ENCODE measurements around the gene MYO7B.
A peak's percentile ranks its signal among the peaks of the same experiment; 100 is the strongest.

The MYO7B gene

DNA sequence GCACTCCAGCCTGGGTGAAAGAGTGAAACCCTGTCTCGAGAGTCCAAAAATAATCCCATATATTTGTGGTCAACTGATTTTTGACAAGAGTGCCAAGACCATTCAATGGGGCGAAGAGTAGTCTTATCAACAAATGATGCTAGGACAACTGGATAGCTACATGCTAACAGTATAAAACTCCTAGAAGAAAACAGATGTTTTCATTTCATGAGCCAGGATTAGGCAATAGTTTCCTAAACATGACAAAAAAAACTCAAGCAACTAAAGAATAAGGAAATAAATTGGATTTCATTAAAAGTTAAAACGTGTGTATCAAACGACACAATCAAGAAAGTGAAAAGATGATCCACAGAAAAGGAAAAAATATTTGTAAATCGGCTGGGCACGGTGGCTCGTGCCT, 133.6 kb downstream of the MYO7B start:
- Histone ChIP-seq H3K4me1 (ENCODE audit: control insufficient read depth, insufficient read depth, low read length) (peaks cover 60% of the 10 kb centered on the region), H3K4me3 (ENCODE audit: low read length in 2 of 2) (no peak overlapping the region), H3K9me3 (ENCODE audit: control insufficient read depth in 2 of 2, low read length in 2 of 2) (no peaks in the 10 kb centered on the region), H3K27me3 (ENCODE audit: control insufficient read depth in 1 of 2, insufficient read depth in 2 of 2, low read length in 2 of 2) (no peaks in the 10 kb centered on the region), H3K36me3 (ENCODE audit: control insufficient read depth in 2 of 2, insufficient read depth in 2 of 2, low read length in 2 of 2) (peaks cover 3 to 4% of the 10 kb centered on the region in 2 donors), H3K9ac (ENCODE audit: low read length in 2 of 2) (no peak overlapping the region), H3K27ac (ENCODE audit: low read length) (peak overlapping the region; percentile 33)

DNA sequence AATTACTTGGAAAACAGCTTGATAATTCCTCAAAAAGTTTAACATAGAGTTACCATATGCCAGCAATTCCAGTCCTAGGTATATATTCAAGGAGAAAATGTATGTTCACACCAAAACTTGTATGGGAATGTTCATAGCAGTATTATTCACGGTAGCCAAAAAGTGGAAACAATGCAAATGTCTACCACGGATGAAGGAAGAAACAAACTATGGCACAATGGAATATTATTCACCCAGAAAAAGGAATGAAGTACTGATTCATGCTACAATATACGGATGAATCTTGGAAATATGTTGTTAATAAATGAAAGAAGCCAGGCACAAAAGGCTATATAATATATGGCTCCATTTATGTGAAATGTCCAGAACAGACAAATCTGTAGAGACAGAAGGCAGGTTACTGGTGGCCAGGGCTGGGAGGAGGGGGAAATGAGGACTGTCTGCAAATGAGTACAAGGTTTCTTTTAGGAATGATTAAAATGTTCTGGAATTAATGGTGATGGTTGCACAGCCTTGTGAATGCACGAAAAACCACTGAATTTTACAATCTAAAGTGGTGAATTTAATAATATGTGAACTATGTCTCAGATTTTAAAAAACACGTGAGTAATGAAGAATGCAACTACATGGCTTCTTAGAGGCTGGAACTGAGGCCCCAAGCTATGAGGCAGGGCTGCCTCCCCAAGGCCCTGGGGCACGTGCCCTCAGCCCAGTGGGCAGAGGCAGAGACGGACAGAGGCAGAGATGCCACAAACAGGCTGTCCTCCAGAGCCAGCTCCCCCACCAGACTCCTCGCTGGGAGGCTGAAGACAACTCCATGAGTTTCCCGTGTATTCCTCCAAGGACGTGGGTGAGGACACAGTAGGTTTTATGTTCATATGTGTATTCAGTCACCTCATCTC, 134.8 kb downstream of the MYO7B start:
- H3K9me3 ChIP-seq (ENCODE audit: control insufficient read depth in 2 of 2, low read length in 2 of 2): no peaks in the 10 kb centered on the region
- H3K9ac ChIP-seq (ENCODE audit: low read length in 2 of 2): no peak overlapping the region
- no peaks in the 10 kb centered on the region for H3K27me3 ChIP-seq (ENCODE audit: control insufficient read depth in 1 of 2, insufficient read depth in 2 of 2, low read length in 2 of 2)
- H3K27ac ChIP-seq (ENCODE audit: low read length): peak overlapping the region; percentile 99
- peaks cover 55% of the 10 kb centered on the region for H3K4me1 ChIP-seq (ENCODE audit: control insufficient read depth, insufficient read depth, low read length)
- H3K36me3 ChIP-seq (ENCODE audit: control insufficient read depth in 2 of 2, insufficient read depth in 2 of 2, low read length in 2 of 2): peaks cover 3 to 4% of the 10 kb centered on the region in 2 donors
- peak overlapping the region; percentile 95 to 97 for H3K4me3 ChIP-seq (ENCODE audit: low read length in 2 of 2)

DNA sequence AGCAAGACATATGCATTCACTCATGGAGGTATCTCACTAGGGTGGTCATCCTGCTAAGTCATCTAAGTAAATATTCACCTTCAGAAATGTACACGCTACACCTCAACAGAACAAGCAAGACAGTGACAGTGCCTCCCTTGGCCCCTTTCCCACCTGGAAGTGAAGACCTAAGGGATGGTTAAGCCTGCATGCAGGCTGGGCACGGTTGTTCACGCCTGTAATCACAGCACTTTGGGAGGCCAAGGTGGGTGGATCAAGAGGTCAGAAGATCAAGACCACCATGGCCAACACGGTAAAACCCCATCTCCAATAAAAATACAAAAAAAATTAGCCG, 135.4 kb downstream of the MYO7B start:
- Histone ChIP-seq H3K36me3 (ENCODE audit: control insufficient read depth in 2 of 2, insufficient read depth in 2 of 2, low read length in 2 of 2) (peaks cover 3 to 4% of the 10 kb centered on the region in 2 donors), H3K27ac (ENCODE audit: low read length) (peak overlapping the region; percentile 99), H3K4me1 (ENCODE audit: control insufficient read depth, insufficient read depth, low read length) (peaks cover 52% of the 10 kb centered on the region), H3K4me3 (ENCODE audit: low read length in 2 of 2) (peak overlapping the region; percentile 95 to 97), H3K27me3 (ENCODE audit: control insufficient read depth in 1 of 2, insufficient read depth in 2 of 2, low read length in 2 of 2) (no peaks in the 10 kb centered on the region), H3K9me3 (ENCODE audit: control insufficient read depth in 2 of 2, low read length in 2 of 2) (no peaks in the 10 kb centered on the region), H3K9ac (ENCODE audit: low read length in 2 of 2) (no peak overlapping the region)

DNA sequence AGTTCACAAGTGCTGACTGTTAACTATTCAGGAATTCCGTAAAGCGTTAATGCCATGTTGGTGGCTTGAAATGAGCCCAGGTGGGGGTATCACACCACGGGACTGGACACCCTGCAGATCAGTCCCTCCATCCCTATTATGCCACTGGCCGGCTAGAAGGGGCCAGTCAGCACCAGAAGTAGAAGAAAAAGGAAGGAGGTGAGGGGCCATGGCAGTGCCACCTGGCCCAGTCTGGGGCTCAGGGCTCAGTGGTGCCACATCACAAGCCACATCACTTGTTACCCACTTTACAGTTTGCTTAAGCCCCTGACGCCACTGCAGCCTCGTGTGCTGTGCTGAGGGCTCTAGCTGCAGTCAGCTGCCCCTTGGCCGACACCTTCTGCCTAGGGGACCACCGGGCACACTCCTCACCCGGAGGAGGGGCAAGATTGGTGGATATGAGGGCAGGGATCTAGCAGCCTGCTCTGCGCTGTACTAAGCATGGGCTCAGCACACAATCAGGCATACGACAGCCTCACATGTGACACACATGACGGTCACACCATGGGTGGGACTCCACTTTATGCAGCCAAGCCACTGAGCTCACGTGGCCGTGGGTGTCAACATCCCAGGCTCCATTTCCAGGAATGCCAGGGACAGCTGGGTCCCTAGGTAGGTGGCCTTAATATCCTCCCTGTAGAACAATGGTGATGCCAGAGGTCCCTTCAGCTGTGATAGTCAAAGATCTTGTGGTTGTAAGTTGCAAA, 136.2 kb downstream of the MYO7B start:
- H3K4me3 ChIP-seq (ENCODE audit: low read length in 2 of 2): peak overlapping the region; percentile 95 to 97
- peak overlapping the region; percentile 96 to 98 for H3K9ac ChIP-seq (ENCODE audit: low read length in 2 of 2)
- no peaks in the 10 kb centered on the region for H3K27me3 ChIP-seq (ENCODE audit: control insufficient read depth in 1 of 2, insufficient read depth in 2 of 2, low read length in 2 of 2)
- peak overlapping the region; percentile 99 for H3K27ac ChIP-seq (ENCODE audit: low read length)
- no peaks in the 10 kb centered on the region for H3K9me3 ChIP-seq (ENCODE audit: control insufficient read depth in 2 of 2, low read length in 2 of 2)
- H3K36me3 ChIP-seq (ENCODE audit: control insufficient read depth in 2 of 2, insufficient read depth in 2 of 2, low read length in 2 of 2): peaks cover 3 to 4% of the 10 kb centered on the region in 2 donors
- peaks cover 52% of the 10 kb centered on the region for H3K4me1 ChIP-seq (ENCODE audit: control insufficient read depth, insufficient read depth, low read length)

DNA sequence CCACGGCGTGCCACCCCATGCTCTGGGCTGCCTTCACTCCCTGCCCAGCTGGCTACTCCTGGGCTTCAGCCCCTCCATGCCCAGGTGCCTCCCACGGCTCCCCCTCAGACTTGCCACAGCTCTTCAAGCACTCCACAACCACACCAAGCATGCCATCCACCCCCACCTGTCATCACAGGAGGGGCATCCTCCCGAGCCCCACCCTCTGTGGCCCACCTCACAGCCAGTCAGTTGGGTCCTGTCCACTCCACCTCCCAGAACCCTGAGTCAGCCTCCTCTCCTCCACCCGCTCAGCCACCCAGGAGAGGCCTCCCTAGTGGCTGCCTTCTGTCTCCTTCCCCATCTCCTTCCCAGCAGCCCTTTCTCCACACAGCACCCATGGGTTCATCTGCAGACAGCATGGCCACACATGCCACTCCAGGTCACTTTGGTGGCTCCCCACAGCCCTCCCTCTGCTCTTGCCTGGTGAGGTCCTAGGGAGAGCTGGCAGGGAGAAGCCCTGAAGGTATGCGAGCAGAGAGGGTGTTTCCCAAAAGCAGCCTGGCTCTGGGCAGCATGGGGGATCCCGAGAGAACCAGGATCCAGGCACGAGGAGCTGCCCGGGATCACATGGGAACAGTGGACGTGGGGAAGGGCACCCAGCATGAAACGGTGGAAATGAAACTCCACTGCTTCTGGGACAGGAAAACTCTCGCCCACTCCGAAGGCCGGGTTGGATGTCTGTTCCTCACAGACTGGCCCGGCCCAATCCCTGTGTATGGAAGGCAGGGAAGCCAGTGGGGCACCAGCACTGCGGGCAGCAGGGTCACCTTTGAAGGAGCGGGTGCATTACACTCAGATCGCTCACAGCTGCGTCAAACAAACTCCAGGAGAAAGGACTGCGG, 137.1 kb downstream of the MYO7B start:
- Histone ChIP-seq H3K27me3 (ENCODE audit: control insufficient read depth in 1 of 2, insufficient read depth in 2 of 2, low read length in 2 of 2) (no peaks in the 10 kb centered on the region), H3K9ac (ENCODE audit: low read length in 2 of 2) (peak overlapping the region; percentile 96 to 98), H3K27ac (ENCODE audit: low read length) (peak overlapping the region; percentile 99), H3K4me1 (ENCODE audit: control insufficient read depth, insufficient read depth, low read length) (peaks cover 59% of the 10 kb centered on the region), H3K4me3 (ENCODE audit: low read length in 2 of 2) (peak overlapping the region; percentile 95 to 97), H3K9me3 (ENCODE audit: control insufficient read depth in 2 of 2, low read length in 2 of 2) (no peaks in the 10 kb centered on the region), H3K36me3 (ENCODE audit: control insufficient read depth in 2 of 2, insufficient read depth in 2 of 2, low read length in 2 of 2) (peaks cover 3 to 4% of the 10 kb centered on the region in 2 donors)

DNA sequence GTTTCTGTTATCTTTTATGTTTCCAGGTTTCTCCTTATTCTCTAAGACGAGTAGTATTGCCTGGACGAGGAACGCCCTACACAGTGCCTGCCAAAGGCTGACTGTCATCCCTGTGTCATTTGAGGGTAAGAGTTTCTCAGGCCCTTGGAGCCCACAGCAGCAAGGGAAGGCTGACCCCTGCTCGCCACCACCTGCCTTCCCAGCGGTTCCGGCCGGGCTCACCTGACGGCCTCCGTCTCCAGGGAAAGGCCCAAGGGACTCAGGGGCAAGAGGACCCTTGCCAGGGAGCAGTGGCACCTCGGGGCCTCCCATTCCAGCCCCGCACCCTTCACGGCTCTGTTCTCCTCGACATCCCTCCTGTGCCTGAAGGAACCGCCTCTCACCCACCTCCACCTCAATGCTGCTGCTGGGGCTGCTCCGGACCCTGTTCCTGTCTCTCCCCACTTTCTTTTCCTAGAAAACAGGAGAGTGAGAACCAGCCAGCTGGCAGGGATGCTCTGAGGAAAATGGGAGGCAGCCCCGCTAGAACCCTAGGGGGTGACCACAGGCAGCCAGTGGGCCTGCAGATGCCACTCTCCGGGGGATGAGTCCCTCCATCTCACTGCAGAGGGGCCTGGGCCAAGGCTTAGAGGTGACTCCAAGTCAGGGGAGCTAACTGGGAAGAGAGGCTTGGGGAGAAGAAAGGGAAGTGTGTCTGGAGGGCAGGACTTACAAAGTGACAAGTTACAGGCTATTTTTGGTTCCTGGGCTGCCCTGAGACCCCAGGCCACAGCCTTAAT, 138.0 kb downstream of the MYO7B start:
- Histone ChIP-seq H3K27ac (ENCODE audit: low read length) (peak overlapping the region; percentile 99), H3K4me1 (ENCODE audit: control insufficient read depth, insufficient read depth, low read length) (peaks cover 59% of the 10 kb centered on the region), H3K9ac (ENCODE audit: low read length in 2 of 2) (peak overlapping the region; percentile 96 to 98), H3K9me3 (ENCODE audit: control insufficient read depth in 2 of 2, low read length in 2 of 2) (no peaks in the 10 kb centered on the region), H3K27me3 (ENCODE audit: control insufficient read depth in 1 of 2, insufficient read depth in 2 of 2, low read length in 2 of 2) (no peaks in the 10 kb centered on the region), H3K36me3 (ENCODE audit: control insufficient read depth in 2 of 2, insufficient read depth in 2 of 2, low read length in 2 of 2) (peaks cover 3 to 4% of the 10 kb centered on the region in 2 donors), H3K4me3 (ENCODE audit: low read length in 2 of 2) (peak overlapping the region; percentile 95 to 97)

DNA sequence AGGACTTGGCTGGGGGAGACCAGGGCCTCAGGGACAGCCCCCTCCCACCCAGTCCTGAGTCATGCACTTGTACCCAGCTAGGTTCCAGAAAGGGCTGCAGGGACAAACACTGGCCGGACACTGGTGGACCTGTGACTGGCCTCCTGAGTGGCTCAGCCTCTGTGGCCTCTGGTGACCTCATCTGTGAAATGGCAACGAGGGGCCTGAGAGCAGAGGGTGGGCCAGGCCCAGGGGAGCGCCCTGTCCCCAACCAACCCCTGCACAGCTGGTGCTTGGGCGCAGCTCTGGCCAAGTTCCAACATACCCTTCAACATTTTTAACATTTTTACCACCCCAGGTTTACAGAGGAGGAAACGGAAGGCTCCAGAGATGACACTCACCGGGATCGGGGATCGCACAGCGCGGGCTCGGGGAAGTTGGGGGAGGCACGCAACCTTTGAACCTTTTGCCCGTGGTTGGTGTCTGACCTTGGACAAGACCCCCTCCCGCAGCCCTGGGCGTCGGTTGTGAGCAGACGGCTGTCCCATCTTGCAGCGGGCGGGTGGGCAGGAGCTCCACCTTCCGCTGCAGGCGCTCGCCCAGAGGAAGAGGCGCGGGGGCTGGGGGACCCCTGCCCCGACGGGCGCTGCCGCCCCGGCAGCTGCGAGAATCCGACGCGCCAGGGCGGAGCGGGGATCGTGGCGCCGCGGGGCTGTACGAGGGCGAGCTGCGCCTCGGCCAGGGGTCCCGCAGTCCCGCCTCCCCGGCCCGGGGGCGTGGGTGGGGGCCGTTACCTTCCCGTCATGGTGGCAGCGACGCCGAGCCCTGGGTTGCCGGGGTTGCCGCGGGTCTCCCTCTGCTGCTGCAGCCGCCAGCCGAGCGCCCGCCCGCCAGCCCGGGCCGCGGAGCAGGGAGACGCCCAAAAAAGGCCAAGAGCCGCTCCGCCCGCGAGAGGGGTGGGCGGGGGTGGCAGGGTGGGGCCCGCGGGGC, 139.0 kb downstream of the MYO7B start:
- Histone ChIP-seq H3K9me3 (ENCODE audit: control insufficient read depth in 2 of 2, low read length in 2 of 2) (no peaks in the 10 kb centered on the region), H3K27ac (ENCODE audit: low read length) (peak overlapping the region; percentile 99), H3K9ac (ENCODE audit: low read length in 2 of 2) (peak overlapping the region; percentile 96 to 98), H3K4me1 (ENCODE audit: control insufficient read depth, insufficient read depth, low read length) (peaks cover 56% of the 10 kb centered on the region), H3K36me3 (ENCODE audit: control insufficient read depth in 2 of 2, insufficient read depth in 2 of 2, low read length in 2 of 2) (peaks cover 3 to 4% of the 10 kb centered on the region in 2 donors), H3K4me3 (ENCODE audit: low read length in 2 of 2) (peak overlapping the region; percentile 95 to 97), H3K27me3 (ENCODE audit: control insufficient read depth in 1 of 2, insufficient read depth in 2 of 2, low read length in 2 of 2) (no peaks in the 10 kb centered on the region)

DNA sequence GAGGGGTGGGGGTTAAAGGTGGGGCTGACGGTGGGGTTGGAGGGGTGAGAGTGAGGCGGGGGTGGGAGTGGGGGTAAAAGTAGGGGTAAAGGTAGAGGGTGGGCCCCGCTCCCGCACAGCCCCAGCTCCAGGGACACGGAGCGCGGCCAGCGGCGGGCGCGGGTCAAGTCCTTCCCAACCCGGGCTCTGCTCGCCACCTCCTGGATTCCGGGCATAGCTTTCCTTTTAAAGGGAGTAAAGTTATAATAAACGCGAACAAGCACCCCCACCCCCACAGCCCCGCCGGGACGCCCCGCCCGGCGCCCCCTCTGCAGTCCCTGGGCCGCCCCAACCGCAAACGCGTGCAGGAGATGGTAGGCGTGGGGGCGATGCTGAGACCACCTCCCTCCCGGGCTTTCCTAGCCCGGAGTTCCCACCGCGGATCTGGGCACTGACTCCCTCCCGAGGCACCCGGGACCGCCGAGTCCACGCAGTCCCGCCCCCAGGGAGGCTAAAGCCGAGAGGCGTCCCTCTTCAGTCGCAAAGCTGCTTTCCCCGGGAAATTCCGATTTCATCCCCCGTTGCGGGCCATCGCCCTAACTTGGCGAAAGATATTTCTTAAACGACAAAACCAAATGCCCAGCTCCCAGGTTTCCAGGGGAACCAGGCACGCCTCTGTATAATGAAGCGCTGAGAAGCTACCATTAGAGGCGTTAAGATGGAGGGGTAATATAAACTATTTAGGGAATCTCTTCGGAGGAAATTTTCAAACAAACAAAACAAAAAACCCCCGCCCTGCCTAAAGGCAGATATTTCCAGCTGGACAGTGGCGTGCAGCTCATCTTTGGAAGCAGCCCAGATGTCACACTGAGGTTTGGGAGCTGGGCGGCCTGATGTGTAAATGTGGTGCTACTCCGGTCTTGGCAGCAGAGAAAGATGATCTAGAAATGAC, 140.1 kb downstream of the MYO7B start, which contains the start of gene LIMS2:
LIMS2 (minus strand) TSS at position 200 of the 931 bp plus-strand sequence. CDS start 506 bp downstream, outside the sequence.
- Histone ChIP-seq H3K36me3 (ENCODE audit: control insufficient read depth in 2 of 2, insufficient read depth in 2 of 2, low read length in 2 of 2) (peaks cover 3 to 4% of the 10 kb centered on the region in 2 donors), H3K9ac (ENCODE audit: low read length in 2 of 2) (peak within 1 kb of the TSS; percentile 96 to 98), H3K27ac (ENCODE audit: low read length) (peak within 1 kb of the TSS; percentile 99), H3K9me3 (ENCODE audit: control insufficient read depth in 2 of 2, low read length in 2 of 2) (no peaks in the 10 kb centered on the region), H3K27me3 (ENCODE audit: control insufficient read depth in 1 of 2, insufficient read depth in 2 of 2, low read length in 2 of 2) (no peaks in the 10 kb centered on the region), H3K4me3 (ENCODE audit: low read length in 2 of 2) (peak within 1 kb of the TSS; percentile 95 to 97), H3K4me1 (ENCODE audit: control insufficient read depth, insufficient read depth, low read length) (peaks cover 55% of the 10 kb centered on the region)

Data from stomach smooth muscle (tissue), 2 donors.